ENCODE data around the gene JARID2.

JARID2 gene

DNA sequence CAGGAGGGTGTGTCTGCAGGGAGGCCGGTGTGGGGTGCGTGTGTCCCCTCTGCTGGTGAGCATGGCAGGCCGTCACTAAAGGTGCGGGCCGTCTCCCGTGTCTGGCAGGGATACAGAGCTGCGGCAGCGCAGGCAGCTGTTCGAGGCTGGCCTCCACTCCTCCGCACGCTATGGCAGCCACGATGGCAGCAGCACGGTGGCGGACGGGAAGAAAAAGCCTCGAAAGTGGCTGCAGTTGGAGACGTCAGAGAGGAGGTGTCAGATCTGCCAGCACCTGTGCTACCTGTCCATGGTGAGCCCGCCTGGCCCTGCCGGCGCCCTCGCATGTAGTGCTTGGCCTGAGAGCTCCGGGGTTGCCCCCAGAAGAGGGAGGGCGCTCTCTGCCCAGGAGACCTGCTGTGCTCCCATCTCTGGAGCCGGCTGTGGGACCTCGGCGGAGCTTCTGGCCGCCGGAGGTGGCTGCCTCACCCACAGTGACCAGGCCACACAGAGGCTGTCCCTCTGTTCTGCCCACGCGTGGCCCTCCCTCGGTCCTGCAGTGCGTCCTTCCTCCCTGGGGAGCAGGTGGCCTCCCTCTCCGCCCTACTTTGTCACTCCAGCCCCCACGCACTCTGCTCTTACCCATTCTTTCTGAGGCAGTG lies 267.4 kb downstream of the JARID2 start:
- DNase-seq, result no peak

DNA sequence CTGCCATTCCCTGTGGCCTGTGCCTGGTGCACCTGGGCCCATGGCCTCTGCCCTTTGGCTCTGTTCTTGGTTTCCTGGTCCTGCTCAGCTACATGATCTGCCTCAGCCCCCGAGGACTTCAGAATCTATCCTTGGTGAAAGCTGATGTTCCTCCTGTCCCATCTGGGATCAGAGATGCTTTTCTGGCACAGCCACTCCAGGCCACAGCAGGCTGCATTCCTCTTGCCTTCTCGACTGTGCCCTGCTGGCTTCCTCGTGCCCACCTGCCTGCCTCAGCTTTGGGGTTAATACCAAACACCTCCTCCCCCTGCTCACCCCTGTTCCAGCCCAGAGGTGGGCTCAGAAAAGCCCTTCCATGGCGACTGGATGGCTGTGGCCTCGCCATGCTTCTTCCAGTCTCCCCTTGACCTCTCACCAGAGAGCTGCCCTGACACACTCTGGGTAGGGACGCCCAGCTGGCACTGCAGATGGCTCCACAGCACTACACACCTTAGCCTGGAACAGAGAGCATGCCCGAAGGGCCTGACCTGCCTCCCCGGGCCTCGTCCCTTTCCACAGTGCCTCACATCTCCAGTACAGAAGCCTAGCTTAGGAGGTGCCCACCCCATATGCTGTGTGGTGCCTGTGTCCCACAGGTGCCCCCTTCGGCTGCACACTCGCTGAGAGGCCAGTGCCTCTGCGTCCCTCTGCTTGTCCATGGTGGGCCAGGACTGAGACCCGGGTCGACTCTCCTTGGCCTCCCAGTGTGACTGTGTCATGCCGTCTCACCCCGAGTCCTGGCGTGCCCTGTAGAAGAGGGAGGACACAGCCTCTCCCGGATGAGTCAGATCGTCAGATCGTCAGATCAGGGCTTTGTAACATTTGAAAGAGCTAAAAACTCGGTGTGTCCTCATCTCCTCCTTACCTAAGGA lies 268.2 kb downstream of the JARID2 start:
- no peak for DNase-seq

GRCh38 chr6:15515226-15515625 lies 269.4 kb downstream of the JARID2 start:
- no peak for DNase-seq

DNA sequence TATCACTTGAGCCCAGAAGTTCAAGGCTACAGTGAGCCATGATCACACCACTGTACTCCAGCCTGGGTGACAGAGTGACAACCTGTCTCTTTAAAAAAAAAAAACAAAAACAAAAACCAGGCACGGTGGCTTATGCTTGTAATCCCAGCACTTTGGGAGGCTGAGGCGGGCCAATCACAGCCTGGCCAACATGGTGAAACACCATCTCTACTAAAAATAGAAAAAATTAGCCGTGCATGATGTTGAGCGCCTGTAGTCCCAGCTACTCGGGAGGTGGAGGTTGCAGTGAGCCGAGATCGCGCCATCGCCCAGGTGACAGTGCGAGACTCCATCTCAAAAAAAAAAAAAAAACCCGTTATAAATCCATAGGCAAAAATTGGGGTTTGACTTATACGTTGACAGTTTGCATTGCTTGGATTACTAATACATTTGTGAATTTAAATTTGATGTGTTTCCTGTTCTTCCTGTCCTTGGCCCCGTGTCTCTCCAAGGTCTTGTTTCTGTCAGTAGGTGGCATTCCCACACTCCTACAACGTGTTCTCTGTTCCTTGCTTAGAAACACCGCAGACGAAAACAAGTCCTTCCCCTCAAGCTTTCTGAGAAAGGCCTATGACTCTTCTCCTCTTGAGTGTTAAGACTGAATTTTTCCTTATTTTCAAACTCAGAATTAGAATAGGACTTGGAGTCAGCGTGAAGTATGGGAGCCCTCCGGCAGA lies 269.9 kb downstream of the JARID2 start:
- DNase-seq, result no peak

- DNase-seq, result no peak
Observed at GRCh38 chr6:15516378-15516777, 270.5 kb downstream of the JARID2 start.

DNA sequence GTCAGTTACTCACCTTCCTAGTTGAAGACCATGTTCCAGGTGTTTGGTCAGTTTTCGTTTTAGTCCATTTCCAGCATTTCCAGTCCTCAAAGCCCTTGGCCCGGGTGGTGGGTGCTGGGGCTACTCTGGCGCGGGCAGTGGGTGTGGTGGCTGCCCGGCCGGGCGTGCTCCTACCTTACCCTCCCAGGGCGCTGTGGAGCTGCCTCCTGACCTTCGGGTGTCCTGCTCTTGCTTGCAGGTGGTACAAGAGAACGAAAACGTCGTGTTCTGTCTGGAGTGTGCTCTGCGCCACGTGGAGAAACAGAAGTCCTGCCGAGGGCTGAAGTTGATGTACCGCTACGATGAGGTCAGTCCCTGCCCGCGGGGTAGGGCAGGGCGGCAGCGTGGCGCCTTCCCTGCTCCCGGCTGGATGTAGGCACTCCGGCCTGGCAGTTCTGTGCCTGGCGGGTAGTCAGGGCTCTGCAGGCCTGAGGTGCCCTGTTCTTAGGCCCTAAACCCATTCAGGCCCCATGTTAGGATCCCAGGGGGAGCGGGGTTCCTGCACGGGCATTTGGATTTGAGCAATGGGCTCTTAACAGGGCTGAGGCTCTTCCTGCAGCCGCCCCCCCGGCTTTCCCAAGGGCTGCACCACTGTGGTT lies 271.2 kb downstream of the JARID2 start:
- no peak for DNase-seq

GRCh38 chr6:15517600-15517999 lies 271.7 kb downstream of the JARID2 start:
- no peak for DNase-seq

GRCh38 chr6:15518057-15518456 lies 272.2 kb downstream of the JARID2 start:
- no peak for DNase-seq

DNA sequence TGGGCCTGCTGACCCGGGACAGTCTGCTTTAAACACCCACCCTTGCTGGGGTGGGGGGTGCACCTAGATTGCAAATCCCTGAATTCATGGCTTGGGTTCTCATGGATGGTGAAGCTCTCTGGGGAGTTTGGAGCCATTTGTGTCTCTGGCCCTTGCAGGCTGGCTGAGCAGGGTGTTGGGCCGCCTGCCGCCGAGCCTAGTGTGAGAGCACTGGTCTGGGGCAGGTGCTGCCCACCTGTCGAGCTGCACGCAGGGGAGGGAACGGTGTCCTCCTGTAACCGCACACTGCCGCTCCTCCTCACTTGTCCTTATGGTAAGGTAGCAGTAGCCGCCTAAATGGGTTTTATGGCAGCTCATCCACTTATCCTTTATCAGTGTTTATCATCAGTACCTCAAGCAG lies 273.0 kb downstream of the JARID2 start:
- no peak for DNase-seq

DNA sequence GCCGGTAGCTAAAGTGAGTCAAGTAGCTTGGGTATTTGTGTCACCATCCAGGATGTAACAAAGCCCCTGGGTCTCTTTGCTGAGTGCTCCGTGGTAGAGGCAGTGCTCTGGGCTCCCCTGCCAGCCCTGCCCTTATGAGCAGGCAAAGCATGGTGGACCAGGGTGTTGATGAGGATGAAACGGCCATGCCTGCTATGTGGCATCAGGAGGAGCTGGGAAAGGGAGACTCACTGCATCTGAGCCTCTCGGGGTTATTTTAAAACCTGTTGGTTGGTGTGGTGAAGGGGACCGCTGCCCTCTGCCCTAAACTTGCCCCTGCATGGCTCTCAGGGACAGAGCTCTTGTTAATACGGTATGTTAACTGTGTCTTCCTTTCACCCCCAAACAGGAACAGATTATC lies 273.8 kb downstream of the JARID2 start:
- DNase-seq, result no peak

- DNase-seq, result no peak
Observed at GRCh38 chr6:15520626-15521203, 274.8 kb downstream of the JARID2 start.

DNA sequence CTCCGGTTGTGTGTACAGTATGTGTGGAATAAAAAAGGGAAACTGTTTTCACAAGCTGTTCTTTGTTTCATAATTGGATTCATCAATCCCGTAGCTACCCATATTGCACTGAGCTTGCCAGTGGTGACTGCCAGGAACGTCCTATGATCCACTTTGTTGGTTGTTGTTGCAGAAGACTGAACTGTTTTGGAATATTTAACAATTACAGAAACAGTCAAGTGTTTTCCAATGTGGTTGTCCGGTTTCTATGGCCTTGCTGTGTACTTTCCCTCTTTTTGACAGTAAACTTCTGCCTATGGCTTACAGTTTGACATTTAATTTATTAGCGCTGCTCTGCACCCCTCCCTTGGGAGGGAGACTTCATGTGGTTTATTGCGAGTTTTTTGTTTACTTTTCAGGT lies 275.7 kb downstream of the JARID2 start:
- no peak for DNase-seq

- DNase-seq, result no peak
Observed at GRCh38 chr6:15522026-15522425, 276.2 kb downstream of the JARID2 start.

- no peak for DNase-seq
Observed at GRCh38 chr6:15522427-15522826, 276.6 kb downstream of the JARID2 start.

DNA sequence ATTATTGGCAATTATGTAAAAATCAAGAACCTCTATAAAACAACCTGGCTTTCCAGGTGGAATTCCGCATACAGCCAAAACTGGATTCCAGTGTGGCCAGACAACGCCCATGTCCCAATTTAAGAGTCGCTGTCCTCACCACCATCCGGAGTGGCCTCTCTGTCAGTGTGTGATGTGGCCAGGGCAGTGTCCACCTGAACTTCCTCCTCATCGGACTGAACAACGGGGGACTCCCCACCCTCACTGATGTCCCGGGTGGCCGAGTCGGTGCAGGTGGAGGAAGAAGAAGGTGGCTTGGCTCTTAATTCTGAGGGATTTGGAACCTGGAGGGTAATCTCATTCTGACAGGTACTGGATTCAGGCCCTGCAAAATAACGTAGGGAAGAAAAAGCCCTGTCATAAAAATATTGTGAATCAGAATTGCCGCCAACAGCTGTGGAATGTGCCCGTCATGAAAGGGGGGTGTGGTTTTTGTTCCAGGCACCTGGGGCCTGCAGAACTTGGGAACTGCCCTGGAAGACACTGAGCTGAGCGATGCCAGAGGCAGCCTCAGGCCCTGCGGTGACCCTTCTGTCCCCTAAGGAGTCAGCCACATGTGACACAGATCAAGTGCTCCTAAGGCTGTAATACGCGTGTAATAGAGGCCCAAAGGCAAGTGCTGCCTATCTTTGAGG lies 277.1 kb downstream of the JARID2 start:
- no peak for DNase-seq

- DNase-seq, result no peak
Observed at GRCh38 chr6:15523679-15524630, 278.1 kb downstream of the JARID2 start.

GRCh38 chr6:15524861-15525401 lies 279.1 kb downstream of the JARID2 start:
- no peak for DNase-seq

DNA sequence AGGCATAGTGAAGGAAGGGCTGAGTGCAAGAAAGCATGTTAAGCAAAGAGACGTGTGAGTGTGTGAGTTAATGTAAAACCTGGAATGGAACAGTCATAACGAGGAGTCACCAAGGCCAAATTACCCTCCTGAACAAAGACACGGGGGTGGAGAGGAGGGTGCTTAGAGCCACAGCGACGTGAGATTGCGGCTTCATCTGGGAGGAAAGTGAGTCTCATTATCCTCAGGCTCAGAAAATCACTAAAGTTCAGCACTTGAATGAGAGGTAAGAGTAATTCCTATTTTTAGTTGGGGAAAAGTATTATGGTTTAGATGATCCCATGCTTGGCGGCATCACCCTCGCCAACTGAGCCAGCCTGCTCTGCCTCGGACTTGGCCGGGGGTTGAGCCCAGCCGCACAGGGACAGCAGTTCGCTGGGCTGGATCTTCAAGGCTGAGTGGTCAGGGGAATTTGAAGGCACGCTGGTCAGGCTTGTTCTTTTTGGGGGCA lies 280.4 kb downstream of the JARID2 start:
- DNase-seq, result no peak

DNA sequence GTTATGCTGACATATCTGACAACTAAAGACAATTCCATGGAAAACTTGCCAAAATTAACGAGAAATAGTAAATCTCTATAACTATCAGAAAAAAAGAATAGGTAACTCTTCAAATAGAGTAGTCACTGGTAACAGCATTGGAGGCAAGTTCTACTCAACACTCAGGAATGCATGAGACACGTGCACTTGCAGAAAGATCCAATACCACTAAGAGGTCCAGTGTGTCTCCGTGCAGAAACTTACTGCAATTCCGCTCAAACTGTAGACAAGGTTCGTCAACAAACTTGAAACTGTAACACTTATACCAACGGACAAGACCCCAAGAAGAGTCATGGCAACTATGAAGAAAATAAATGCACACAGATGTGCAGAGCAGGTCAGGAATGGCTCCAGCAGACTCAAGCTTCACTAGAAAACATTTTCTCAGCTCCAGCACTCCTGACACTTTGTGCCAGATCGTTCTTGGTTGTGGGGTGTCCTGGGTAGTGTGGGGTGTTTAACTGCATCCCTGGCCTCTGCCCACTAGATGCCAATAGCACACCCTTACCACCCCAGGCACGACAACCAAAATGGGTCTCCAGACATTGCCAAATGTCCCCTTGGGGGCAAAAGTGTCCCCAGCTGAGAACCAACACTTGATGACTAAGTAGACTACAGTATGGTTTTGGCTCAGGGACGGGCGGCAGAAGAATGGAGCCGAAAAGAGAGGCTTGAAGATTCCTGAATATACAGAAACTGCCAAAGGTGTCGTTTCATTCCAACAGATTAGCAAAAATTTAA lies 282.2 kb downstream of the JARID2 start:
- DNase-seq, result no peak

- DNase-seq, result no peak
Observed at GRCh38 chr6:15528870-15529269, 283.0 kb downstream of the JARID2 start.
